Limb (tissue), 2 donors: ENCODE results near the gene PRR5L.
"Not testable (repeated sequence)": the region's sequence is repeated elsewhere in the genome, so short reads cannot be mapped to it uniquely, and the experiment has no call there.

ENCODE experiments used
- DNase-seq, 2 donors: peaks; one replicate each; pipeline ENCODE4 v3.0.0-alpha.2; 2016; ENCODE audit errors: extremely low spot score in 2 of 2

Gene PRR5L

DNA sequence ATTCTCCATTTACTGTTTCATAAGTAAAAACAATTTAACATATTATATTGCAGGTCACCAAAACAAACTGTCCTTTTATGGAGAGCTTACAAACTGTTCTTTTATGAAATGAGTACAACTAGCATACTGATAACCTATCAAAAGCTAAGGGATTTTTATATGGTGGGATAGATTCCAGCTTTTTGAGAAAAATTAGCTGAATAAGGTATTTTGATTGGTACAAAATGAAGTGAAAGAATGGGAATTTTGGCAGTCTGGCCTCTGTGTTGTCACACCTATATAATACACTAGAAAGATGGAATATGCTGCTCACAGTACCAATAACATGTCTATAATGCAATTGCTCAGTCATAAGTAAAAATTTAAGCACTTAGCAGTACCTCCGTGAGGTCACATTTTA, 202.6 kb downstream of the PRR5L start:
- no peak for DNase-seq

- no peak for DNase-seq
Measured at GRCh38 chr11:36499315-36499714, 203.2 kb downstream of the PRR5L start.

- DNase-seq = no peak
Measured at GRCh38 chr11:36500315-36500721, 204.2 kb downstream of the PRR5L start.

DNA sequence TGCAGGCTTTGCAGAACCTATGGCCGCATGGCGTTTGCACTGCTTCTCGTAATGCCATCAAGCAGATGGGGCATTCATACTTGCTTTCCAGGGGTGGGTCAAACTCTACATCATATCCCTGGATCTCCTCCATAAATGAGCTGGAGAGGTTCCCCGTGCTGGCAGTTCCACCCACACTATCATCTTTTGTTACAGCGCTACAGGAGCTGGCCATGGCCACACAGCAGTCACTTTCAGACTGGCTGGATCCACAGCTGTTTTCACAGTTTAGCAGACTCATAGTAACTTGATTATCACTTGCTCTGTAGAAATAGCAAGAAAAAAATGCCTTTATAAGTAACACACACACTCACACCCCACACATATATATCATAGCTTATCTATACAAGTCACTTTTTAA, 205.1 kb downstream of the PRR5L start:
- DNase-seq = no peak

DNA sequence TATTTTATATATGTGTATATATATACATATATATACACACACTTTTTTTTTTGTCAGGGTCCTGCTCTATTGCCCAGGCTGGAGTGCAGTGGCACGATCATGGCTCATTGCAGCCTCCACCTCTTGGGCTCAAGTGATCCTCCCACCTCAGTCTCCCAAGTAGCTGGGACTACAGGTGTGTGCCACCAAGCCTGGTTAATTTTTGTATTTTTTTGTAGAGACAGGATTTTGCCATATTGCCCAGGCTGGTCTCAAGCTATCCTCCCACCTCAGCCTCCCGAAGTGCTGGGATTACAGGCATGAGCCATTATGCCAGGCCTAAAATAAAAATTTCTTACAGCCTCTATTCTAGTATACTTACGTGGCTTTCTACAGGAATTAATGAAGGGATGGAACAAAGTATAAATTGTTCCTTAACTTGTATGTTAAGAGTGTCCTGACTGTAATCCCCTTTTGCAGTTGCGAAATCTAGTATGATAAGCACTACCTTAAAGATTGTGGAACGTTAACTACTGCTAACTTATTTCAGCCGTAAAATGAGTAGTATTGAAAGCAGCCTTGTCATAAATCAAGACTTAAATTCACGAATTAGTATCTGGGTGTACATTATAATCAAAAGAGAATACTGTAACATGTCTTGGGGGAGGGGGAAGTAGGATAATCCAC, 211.9 kb downstream of the PRR5L start:
- DNase-seq = no peak

DNA sequence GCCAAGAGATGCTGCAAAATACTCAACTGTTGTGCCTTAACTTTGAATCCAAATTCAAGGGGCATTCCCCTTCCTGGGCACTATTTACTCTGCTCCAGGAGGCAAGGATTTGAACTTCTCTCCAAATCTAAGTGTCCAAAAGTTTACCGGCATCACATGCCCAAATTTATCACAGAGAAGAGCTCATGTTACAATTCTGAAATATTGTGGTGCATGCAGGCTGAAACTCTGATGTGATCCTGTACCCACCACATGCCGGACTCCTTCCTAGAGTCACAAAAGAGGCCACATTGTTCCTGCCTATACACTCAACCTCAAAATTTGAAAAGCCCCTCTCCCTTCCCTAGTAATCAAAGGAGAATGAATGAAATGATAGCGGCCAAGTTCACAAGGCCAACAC, 212.7 kb downstream of the PRR5L start:
- DNase-seq = no peak

GRCh38 chr11:36509201-36509639, 213.1 kb downstream of the PRR5L start:
- peak in 1 of 2 donors; percentile 35 for DNase-seq

DNA sequence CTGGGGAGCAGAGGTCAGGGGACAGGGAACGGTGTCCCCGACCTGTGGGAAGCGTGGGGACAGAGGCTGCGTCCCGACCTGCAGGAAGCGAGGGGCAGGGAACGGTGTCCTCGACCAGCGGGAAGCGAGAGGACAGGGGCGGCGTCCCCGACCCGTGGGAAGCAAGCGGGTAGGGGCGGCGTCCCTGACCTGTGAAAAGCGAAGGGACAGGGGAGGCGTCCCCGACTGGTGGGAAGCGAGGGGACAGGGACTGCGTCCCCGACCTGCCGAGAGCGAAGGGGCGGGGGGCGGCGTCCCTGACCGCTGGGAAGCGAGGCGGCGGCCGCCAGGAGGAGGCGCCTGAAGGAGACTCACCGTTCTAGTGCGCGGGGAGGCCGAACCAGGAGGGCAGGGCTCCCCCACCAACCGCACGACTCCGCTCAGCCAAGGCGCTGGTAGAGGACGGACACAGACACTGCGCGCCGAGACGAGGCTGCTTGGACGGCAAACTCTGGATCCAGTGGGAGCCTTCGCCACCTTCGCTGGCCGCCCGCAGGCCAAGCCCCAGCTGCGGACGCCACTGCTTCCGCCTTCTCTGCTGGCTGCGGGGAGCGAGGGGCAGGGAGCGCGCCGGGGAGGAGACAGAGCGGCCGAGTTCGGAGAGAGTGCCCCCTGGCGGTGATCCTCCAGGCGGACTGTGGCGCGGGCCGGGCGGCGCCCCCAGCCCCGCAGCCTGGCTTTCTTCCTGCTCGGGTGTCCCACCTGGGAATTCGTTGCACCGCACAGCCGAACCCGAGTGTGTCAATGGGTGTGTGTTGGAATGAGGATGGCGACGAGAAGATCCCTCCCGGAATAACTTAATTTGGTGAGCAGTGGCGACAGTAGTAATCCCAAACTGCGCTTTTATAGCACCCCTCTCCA, 213.9 kb downstream of the PRR5L start, which contains the start of gene TRAF6:
TSS of gene TRAF6 (minus strand) at position 579 of the 900 bp plus-strand sequence. CDS start 8,757 bp downstream, outside the sequence.
- DNase-seq = peak; percentile 87 to 95

- DNase-seq = no peak
Measured at GRCh38 chr11:36510594-36510942, 214.5 kb downstream of the PRR5L start.

DNA sequence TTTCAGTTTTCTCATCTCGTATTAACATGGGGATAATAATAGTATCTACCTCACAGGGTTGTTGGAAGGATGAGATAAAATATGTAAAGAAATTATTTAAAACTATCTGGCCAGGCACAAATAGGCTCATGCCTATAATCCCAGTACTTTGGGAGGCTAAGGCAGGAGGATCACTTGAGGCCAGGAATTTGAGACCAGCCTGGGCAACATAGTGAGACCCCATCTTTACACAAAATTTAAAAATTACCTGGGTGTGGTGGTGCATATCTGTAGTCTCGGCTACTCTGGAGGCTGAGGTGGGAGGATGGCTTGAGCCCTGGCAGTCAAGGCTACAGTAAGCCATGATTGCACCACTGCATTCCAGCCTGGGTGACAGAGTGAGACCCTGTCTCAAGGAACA, 215.0 kb downstream of the PRR5L start:
- not testable (repeated sequence) for DNase-seq

- DNase-seq = no peak
Measured at GRCh38 chr11:36512016-36512415, 215.9 kb downstream of the PRR5L start.

DNA sequence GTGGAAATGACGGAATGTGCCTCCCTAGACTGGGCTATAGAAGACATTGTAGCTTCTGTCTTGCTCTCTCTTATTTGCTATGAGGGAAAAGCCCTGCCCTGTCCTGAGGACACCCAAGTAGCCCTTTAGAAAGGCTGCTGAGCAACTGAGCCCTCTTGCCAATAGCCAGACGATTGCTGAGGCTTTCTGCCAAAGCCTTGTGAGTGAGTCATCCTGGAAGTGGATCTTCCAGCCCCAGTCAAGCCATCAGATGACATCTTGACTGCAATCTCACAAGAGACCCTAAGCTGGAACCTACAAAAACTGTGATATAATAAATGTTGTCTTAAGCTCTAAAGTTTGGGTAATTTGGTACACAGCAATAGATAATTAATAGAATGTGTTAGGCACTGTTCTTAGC, 217.9 kb downstream of the PRR5L start:
- no peak for DNase-seq
